ENCODE measurements around the gene P2RX2. TPM values are rescaled to one million over a fixed set of nuclear protein-coding genes. Genes with fewer than 3 reads are reported as not detected.
"Not testable (repeated sequence)": the region's sequence is repeated elsewhere in the genome, so short reads cannot be mapped to it uniquely, and the experiment has no call there.

The P2RX2 gene
- polyA plus RNA-seq, 4 donors: 1.9 to 17.7 TPM; not detected in 2

GRCh38 chr12:132593521-132593920 lies 25.1 kb upstream of the P2RX2 start:
- Histone ChIP-seq H3K9me3 (ENCODE audit: control insufficient read depth in 2 of 2, insufficient read depth in 1 of 2, low read depth in 1 of 2, low read length in 1 of 2) (peaks cover 0 to 5% of the 10 kb centered on the region in 2 donors), H3K4me1 (ENCODE audit: control insufficient read depth in 3 of 3, insufficient read depth in 2 of 3, low read depth in 1 of 3, low read length in 2 of 3) (peaks cover 0 to 5% (median 0%) of the 10 kb centered on the region in 3 donors), H3K27me3 (ENCODE audit: control insufficient read depth in 3 of 3, insufficient read depth in 3 of 3, low read length in 3 of 3) (peaks cover under 1 to 17% (median under 1%) of the 10 kb centered on the region in 3 donors), H3K4me3 (ENCODE audit: low read depth in 1 of 3, low read length in 3 of 3) (peak overlapping the region in 1 of 3 donors; percentile 0), H3K36me3 (ENCODE audit: control insufficient read depth in 3 of 3, insufficient read depth in 2 of 3, low read depth in 1 of 3, low read length in 3 of 3) (no peaks in the 10 kb centered on the region), H3K27ac (ENCODE audit: low read depth in 1 of 3, low read length in 2 of 3) (peak overlapping the region in 1 of 3 donors; percentile 44)
- FAIRE-seq (no peak), DNase-seq (peak in 1 of 2 donors; percentile 21)
- 24 to 74% (median 41%) methylated on average over 18 of the region's 18 CpGs for WGBS, 3 donors

- WGBS, 3 donors: 7 to 18% (median 8%) methylated on average over 11 of the region's 11 CpGs
These were observed 24.6 kb upstream of the P2RX2 start for GRCh38 chr12:132593938-132594358.

GRCh38 chr12:132595183-132595582 lies 23.4 kb upstream of the P2RX2 start:
- Histone ChIP-seq H3K9me3 (ENCODE audit: control insufficient read depth in 2 of 2, insufficient read depth in 1 of 2, low read depth in 1 of 2, low read length in 1 of 2) (no peaks in the 10 kb centered on the region), H3K36me3 (ENCODE audit: control insufficient read depth in 3 of 3, insufficient read depth in 2 of 3, low read depth in 1 of 3, low read length in 3 of 3) (no peaks in the 10 kb centered on the region), H3K27me3 (ENCODE audit: control insufficient read depth in 3 of 3, insufficient read depth in 3 of 3, low read length in 3 of 3) (peaks cover 0 to 26% (median 2%) of the 10 kb centered on the region in 3 donors), H3K4me1 (ENCODE audit: control insufficient read depth in 3 of 3, insufficient read depth in 2 of 3, low read depth in 1 of 3, low read length in 2 of 3) (peaks cover 0 to 7% (median 0%) of the 10 kb centered on the region in 3 donors), H3K27ac (ENCODE audit: low read depth in 1 of 3, low read length in 2 of 3) (no peak overlapping the region), H3K4me3 (ENCODE audit: low read depth in 1 of 3, low read length in 3 of 3) (no peak overlapping the region)
- whole genome bisulfite sequencing, 3 donors: 75 to 83% (median 82%) methylated on average over 11 of the region's 11 CpGs
- FAIRE-seq (no peak), DNase-seq (no peak)

More at GRCh38 chr12:132593938-132594358, 24.6 kb upstream of the P2RX2 start:
- Histone ChIP-seq H3K36me3 (ENCODE audit: control insufficient read depth in 3 of 3, insufficient read depth in 2 of 3, low read depth in 1 of 3, low read length in 3 of 3) (no peaks in the 10 kb centered on the region), H3K4me1 (ENCODE audit: control insufficient read depth in 3 of 3, insufficient read depth in 2 of 3, low read depth in 1 of 3, low read length in 2 of 3) (peaks cover 0 to 5% (median 0%) of the 10 kb centered on the region in 3 donors), H3K9me3 (ENCODE audit: control insufficient read depth in 2 of 2, insufficient read depth in 1 of 2, low read depth in 1 of 2, low read length in 1 of 2) (peaks cover 0 to 3% of the 10 kb centered on the region in 2 donors), H3K27me3 (ENCODE audit: control insufficient read depth in 3 of 3, insufficient read depth in 3 of 3, low read length in 3 of 3) (peaks cover 0 to 17% (median 2%) of the 10 kb centered on the region in 3 donors), H3K4me3 (ENCODE audit: low read depth in 1 of 3, low read length in 3 of 3) (no peak overlapping the region), H3K27ac (ENCODE audit: low read depth in 1 of 3, low read length in 2 of 3) (peak overlapping the region in 1 of 3 donors; percentile 44)
- DNase-seq (peak; percentile 97 to 99), FAIRE-seq (no peak)

- H3K27ac ChIP-seq (ENCODE audit: low read depth in 1 of 3, low read length in 2 of 3): no peak overlapping the region
- H3K27me3 ChIP-seq (ENCODE audit: control insufficient read depth in 3 of 3, insufficient read depth in 3 of 3, low read length in 3 of 3): peaks cover 0 to 33% (median 2%) of the 10 kb centered on the region in 3 donors
- DNase-seq (no peak), FAIRE-seq (no peak)
- H3K4me3 ChIP-seq (ENCODE audit: low read depth in 1 of 3, low read length in 3 of 3): no peak overlapping the region
- H3K9me3 ChIP-seq (ENCODE audit: control insufficient read depth in 2 of 2, insufficient read depth in 1 of 2, low read depth in 1 of 2, low read length in 1 of 2): no peaks in the 10 kb centered on the region
- 59 to 76% (median 73%) methylated on average over 17 to 18 of the region's 18 CpGs for WGBS, 3 donors
- peaks cover 0 to 14% (median 0%) of the 10 kb centered on the region in 3 donors for H3K4me1 ChIP-seq (ENCODE audit: control insufficient read depth in 3 of 3, insufficient read depth in 2 of 3, low read depth in 1 of 3, low read length in 2 of 3)
- H3K36me3 ChIP-seq (ENCODE audit: control insufficient read depth in 3 of 3, insufficient read depth in 2 of 3, low read depth in 1 of 3, low read length in 3 of 3): no peaks in the 10 kb centered on the region
These were observed 22.6 kb upstream of the P2RX2 start for GRCh38 chr12:132596016-132596415.

- H3K4me3 ChIP-seq (ENCODE audit: low read depth in 1 of 3, low read length in 3 of 3): peak overlapping the region; percentile 21 to 37 (median 34)
- peaks cover 0 to 42% (median 2%) of the 10 kb centered on the region in 3 donors for H3K27me3 ChIP-seq (ENCODE audit: control insufficient read depth in 3 of 3, insufficient read depth in 3 of 3, low read length in 3 of 3)
- no peaks in the 10 kb centered on the region for H3K36me3 ChIP-seq (ENCODE audit: control insufficient read depth in 3 of 3, insufficient read depth in 2 of 3, low read depth in 1 of 3, low read length in 3 of 3)
- H3K9me3 ChIP-seq (ENCODE audit: control insufficient read depth in 2 of 2, insufficient read depth in 1 of 2, low read depth in 1 of 2, low read length in 1 of 2): no peaks in the 10 kb centered on the region
- peaks cover 0 to 17% (median 0%) of the 10 kb centered on the region in 3 donors for H3K4me1 ChIP-seq (ENCODE audit: control insufficient read depth in 3 of 3, insufficient read depth in 2 of 3, low read depth in 1 of 3, low read length in 2 of 3)
- FAIRE-seq (no peak), DNase-seq (peak in 1 of 2 donors; percentile 76)
- WGBS, 3 donors: 4 to 7% (median 5%) methylated on average over 10 to 57 of the region's 58 CpGs
- H3K27ac ChIP-seq (ENCODE audit: low read depth in 1 of 3, low read length in 2 of 3): peak overlapping the region in 1 of 3 donors; percentile 33
These were observed 21.0 kb upstream of the P2RX2 start for GRCh38 chr12:132597333-132598316.

GRCh38 chr12:132599502-132599901 lies 19.1 kb upstream of the P2RX2 start:
- 46 to 73% (median 46%) methylated on average over 6 of the region's 6 CpGs for WGBS, 3 donors
- not testable (repeated sequence) for H3K4me3 ChIP-seq (ENCODE audit: low read depth in 1 of 3, low read length in 3 of 3); DNase-seq; H3K9me3 ChIP-seq (ENCODE audit: control insufficient read depth in 2 of 2, insufficient read depth in 1 of 2, low read depth in 1 of 2, low read length in 1 of 2); H3K36me3 ChIP-seq (ENCODE audit: control insufficient read depth in 3 of 3, insufficient read depth in 2 of 3, low read depth in 1 of 3, low read length in 3 of 3); H3K27ac ChIP-seq (ENCODE audit: low read depth in 1 of 3, low read length in 2 of 3); FAIRE-seq
- H3K4me1 ChIP-seq (ENCODE audit: control insufficient read depth in 3 of 3, insufficient read depth in 2 of 3, low read depth in 1 of 3, low read length in 2 of 3): peaks cover 0 to 18% (median 0%) of the 10 kb centered on the region in 3 donors
- H3K27me3 ChIP-seq (ENCODE audit: control insufficient read depth in 3 of 3, insufficient read depth in 3 of 3, low read length in 3 of 3): peaks cover 2 to 61% (median 4%) of the 10 kb centered on the region in 3 donors

GRCh38 chr12:132600048-132601032 lies 18.2 kb upstream of the P2RX2 start:
- peak overlapping the region in 2 of 3 donors; percentile 13 to 47 for H3K4me3 ChIP-seq (ENCODE audit: low read depth in 1 of 3, low read length in 3 of 3)
- WGBS, 3 donors: 20 to 29% (median 20%) methylated on average over 43 to 45 of the region's 45 CpGs
- H3K27ac ChIP-seq (ENCODE audit: low read depth in 1 of 3, low read length in 2 of 3): peak overlapping the region in 1 of 3 donors; percentile 64
- peaks cover 0 to 18% (median 0%) of the 10 kb centered on the region in 3 donors for H3K4me1 ChIP-seq (ENCODE audit: control insufficient read depth in 3 of 3, insufficient read depth in 2 of 3, low read depth in 1 of 3, low read length in 2 of 3)
- H3K27me3 ChIP-seq (ENCODE audit: control insufficient read depth in 3 of 3, insufficient read depth in 3 of 3, low read length in 3 of 3): peaks cover 2 to 68% (median 4%) of the 10 kb centered on the region in 3 donors
- H3K9me3 ChIP-seq (ENCODE audit: control insufficient read depth in 2 of 2, insufficient read depth in 1 of 2, low read depth in 1 of 2, low read length in 1 of 2): peaks cover 0 to 2% of the 10 kb centered on the region in 2 donors
- DNase-seq: peak; percentile 53 to 79
- no peaks in the 10 kb centered on the region for H3K36me3 ChIP-seq (ENCODE audit: control insufficient read depth in 3 of 3, insufficient read depth in 2 of 3, low read depth in 1 of 3, low read length in 3 of 3)
- FAIRE-seq: no peak
